Measurements from ENCODE around the gene THPO.

THPO gene

DNA sequence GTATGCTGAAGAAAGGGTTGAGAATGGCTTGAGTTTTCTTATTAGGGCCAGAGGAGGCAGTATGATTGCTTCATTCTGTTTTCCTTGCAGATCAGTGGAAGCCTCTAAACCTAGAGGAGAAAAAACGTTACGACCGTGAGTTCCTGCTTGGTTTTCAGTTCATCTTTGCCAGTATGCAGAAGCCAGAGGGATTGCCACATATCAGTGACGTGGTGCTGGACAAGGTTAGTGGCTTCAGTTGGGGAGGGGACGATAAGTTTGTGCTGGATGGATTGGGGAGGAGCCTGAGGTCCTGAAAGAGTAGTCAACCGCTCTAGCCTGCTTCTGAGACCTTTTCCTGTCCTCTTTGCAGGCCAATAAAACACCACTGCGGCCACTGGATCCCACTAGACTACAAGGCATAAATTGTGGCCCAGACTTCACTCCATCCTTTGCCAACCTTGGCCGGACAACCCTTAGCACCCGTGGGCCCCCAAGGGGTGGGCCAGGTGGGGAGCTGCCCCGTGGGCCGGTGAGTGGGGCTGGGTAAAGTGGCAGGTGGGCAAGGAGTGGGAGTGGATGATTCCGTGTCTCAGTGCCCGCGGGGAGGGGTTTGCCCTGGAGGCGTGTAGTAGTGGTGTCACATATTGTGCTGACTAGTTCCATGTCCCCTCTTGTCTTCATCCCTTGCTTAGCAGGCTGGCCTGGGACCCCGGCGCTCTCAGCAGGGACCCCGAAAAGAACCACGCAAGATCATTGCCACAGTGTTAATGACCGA is 55.1 kb downstream of the THPO start:
- no peaks in the 10 kb centered on the region for H3K27me3 ChIP-seq (ENCODE audit: insufficient read depth, low read length)
- no peaks in the 10 kb centered on the region for H3K9me3 ChIP-seq (ENCODE audit: low read length)
- H3K36me3 ChIP-seq (ENCODE audit: insufficient read depth, low read length), result peaks cover 87% of the 10 kb centered on the region
- H3K4me1 ChIP-seq (ENCODE audit: insufficient read depth, low read length), result no peaks in the 10 kb centered on the region
- no peak overlapping the region for H3K4me3 ChIP-seq (ENCODE audit: low read length)
- H2AFZ ChIP-seq (ENCODE audit: low read depth, low read length), result no peak overlapping the region
